ENCODE results near the gene OAS3.
"Not testable (repeated sequence)": the region's sequence is repeated elsewhere in the genome, so short reads cannot be mapped to it uniquely, and the experiment has no call there.

Gene OAS3

DNA sequence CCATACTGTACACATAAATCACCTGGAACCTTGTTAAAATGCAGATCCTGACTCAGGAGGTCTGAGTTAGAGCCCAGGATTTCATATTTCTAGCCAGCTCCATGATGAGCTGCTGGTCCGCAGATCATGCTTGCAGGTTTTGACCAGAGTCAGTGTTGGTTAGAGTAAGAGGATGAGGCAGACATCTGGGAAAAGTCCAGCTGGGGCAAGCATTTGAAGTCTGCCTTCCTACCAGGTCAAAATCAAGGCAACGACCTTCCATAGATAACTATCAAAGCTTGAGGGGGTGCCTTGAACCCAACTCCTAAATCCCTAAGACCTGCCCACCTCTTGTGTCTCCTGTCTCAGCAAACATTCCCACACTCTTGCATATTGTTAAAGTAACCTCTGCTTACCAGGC is 49.3 kb downstream of the OAS3 start:
- no peak for DNase-seq

DNA sequence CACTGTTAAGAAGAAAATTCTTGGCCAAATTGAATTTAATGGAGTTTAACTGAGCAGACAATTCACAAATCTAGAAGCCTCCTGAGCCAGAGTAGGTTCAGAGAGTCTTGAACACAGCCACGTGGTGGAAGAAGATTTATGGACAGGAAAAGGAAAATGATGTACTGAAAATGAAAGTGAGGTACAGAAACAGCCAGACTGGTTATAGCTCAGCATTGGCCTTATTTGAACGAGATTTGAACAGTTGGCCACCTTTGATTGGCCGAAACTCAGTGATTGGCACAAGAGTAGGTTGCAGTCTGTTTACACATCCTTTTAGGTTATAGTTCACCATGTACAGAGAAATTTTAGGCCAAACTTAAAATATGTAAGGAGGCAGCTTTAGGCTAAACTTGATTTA is 50.0 kb downstream of the OAS3 start:
- DNase-seq: peak in 1 of 2 experiments; percentile 21

DNA sequence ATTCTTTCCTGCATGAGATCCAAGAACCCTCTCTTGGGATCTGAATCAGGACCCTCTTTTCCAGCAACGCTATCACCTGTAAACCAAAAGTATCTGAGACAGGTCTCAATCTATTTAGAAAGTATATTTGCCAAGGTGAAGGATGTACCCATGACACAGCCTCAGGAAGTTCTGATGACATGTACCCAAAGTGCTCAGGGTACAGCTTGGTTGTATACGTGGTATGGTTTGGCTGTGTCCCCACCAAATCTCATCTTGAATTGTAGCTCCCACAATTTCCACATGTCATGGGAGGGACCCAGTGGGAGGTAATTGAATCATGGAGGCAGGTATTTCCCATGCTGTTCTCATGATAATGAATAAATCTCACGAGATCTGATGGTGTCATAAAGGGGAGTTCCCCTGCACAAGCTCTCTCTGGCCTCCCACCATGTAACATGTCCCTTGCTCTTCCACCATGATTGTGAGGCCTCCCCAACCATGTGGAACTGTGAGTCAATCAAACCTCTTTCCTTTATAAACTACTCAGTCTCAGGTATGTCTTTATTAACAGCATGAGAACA is 50.6 kb downstream of the OAS3 start:
- not testable (repeated sequence) for DNase-seq

DNA sequence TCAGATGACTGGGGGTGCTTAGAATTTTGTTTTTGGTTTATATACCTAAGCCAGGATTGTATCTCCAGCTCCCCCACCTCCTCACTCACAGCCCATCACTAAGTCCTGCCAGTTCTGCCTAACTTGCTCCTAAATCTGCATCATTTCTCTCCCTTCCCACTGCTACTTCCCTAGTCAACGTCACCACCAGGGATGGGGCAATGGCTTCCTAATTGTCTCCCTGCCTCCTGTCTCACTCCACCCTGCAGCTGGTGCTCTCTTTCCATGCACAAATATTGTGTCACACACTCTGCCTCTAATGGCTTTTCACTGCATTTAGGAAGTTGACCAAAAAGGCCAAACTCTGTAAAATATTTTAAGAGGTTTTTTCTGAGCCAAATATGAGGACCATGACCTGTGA is 51.5 kb downstream of the OAS3 start:
- no peak for DNase-seq

DNA sequence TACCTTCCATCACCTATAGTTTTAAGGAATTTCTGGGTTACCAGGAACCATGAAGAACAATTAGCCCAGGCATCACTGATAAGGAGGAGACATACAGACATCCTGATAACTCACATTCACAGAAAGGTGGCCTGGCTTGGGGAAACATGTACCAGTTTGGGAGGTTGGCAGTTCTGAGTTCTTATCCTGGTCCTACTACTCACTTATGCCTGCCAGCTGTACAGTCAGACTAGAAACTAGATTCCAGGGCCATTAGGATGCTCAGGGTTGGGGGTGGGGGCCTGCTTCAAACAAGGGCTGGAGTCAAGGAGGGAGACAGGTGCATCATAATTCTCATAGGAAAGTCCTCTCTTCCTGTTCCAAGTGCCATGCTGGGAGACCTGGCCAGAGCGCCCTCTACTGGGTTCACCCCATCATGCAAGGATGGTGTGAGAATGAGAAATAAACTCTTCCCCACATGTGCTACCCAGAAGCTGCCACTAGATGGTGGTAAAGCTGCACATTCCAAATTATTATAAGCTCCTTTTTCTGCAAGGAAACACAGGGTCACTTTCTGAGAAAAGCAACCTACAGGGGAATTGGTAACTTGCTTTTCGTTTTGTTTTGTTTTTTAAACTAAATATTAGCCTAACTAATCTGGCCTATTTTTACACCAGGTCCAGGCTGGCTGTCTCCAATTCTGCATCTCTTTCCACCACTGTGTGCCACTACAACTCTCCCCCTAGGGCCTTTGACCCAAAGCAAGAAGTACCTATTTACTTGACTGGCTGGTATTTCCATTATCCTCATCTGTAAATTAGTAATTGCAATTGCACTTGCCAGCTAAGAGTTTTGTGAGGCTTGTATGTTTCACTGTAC is 54.5 kb downstream of the OAS3 start:
- DNase-seq: peak; percentile 75 to 82

DNA sequence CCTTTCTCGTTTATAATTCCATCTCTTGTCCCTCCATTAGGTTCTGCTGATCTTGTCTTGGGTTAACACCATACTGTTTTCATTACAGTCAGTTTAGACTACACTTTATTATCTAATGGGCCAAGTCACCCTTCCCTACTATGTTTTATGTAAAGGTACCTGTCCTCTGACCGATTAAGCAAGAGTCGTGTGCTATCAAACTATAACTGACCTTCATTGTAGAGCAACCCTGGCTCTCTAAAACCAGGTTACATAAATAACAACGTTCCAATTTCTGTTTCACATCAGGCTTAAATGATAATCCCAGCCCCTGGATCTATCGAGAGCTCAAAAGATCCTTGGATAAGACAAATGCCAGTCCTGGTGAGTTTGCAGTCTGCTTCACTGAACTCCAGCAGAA is 56.7 kb downstream of the OAS3 start:
- DNase-seq: no peak

DNA sequence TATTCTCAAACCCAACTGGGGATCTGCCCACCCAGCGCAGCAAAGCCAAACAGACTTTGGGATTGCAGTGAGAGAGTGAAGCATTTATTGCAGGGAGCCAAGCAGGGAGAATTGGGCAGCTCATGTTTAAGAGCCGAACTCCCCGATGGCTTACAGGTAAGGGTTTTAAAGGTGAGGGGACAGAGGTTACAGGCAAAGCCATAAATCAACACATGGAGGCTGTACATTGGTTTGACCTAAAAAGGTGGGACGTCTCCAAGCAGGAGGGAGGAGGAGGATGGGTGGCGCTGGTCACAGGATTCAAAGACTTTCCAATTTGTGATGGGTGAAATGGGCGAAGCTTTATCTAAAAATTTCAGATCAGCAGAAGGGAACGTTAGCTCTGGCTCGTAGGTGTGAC is 58.2 kb downstream of the OAS3 start:
- no peak for DNase-seq

DNA sequence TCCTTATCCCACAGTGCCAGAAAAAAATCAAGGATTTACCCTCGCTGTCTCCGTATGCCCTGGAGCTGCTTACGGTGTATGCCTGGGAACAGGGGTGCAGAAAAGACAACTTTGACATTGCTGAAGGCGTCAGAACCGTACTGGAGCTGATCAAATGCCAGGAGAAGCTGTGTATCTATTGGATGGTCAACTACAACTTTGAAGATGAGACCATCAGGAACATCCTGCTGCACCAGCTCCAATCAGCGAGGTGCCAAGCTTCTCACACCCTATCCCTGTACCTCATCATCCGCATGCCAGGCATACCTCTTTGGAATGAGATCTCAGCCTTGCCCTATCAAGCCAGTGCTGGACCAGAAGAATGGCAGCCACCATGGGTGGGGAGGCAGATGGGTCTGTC is 59.2 kb downstream of the OAS3 start:
- no peak for DNase-seq

DNA sequence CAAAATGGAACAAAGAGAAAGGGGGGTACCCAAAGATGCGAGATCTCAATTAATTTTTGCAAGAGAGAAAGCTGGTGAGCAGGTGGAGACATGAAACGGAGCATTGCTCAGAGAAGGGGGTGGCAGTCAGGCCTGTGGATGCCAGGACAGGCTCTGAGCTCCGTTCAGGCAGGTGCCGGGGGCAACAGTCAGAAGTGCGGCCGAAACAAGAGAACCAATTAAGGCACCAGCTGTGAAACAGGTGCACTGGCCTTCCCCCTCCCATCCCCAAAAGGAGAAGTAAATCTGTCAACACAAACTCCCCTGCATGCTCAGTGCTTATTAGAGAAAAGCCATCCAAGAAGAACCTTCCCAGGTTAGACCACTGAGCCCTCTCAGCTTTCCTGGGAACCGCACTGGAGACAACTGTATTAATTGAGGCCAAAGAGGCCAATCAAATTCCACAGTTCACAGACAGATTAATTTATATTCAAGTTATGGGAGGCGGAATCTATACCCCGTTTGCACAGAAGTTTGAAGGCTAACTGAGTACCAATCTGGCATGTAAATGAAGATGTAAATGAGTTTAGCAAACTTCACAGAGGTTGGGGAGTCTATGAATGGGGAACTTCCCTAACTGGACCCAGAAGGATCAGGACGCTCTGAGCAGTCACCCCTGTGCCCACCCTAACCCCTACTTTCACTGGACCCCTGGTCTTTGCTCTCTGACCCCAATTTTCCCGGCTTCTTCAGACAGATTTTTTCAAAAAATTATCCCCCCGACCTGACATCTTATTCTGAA is 60.9 kb downstream of the OAS3 start:
- DNase-seq: no peak

DNA sequence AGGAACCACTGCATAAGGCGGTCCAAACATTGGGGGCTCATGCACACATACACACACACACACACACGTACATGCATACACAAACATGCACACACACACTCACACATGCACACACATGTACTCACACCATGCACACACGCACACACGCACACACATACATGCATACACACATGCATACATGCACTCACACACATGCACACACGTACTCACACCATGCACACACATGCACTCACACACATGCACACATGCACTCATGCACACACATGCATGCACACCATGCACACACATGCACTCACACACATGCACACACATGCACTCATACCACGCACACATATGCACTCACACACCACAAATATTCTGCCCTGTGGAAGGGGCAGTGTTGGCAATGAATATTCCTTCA is 62.2 kb downstream of the OAS3 start:
- no peak for DNase-seq

DNA sequence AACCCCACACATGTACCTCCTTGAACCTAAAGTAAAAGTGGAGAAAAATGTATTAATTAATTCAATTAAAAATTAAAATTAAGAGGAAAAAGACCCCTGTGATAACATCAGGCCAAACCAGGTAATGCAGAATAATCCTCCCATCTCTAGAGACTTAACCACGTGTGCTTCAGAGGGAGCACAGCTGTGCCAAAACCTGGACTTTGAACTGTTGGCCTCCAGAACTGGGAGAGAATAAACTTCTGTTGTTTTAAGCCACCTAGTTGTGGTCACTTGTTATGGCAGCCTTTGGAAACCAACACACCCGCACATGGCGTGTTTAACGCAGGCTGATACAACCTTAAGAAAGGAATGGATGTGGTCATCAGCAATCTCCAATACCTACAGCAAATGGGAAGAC is 63.9 kb downstream of the OAS3 start:
- no peak for DNase-seq

DNA sequence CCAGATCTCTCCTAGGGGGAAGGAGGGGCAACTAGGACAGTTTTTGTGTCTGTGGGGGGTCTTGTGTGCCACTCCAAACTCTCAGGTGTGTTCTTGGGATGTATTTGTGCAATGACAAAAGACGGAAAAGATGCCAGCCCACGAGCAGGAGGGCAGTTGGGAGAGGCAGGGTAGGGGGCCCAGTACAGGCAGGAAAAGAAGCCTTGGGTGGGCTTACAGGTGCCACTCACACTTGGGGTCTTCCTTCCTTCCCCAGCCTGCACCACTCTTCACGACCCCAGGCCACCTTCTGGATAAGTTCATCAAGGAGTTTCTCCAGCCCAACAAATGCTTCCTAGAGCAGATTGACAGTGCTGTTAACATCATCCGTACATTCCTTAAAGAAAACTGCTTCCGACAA is 64.4 kb downstream of the OAS3 start:
- no peak for DNase-seq

DNA sequence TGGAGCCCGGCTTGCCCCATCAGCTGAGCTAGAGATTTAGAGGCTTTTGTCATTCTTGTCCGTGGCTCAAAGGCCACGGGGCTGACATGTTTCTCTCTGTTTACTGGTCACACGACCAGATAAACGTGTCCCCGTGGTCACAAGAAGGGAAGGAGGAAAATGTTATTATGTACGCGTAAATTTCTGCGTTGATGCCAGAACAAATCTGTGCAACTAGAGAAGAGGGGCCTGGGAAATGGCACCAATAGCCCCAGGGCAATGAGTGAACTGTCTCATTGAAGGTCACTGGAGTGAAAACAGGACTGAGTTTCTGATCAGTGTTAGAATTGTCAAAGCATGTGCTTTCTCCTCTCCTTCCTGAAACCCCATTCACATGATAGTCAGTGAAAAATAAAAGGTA is 65.4 kb downstream of the OAS3 start:
- no peak for DNase-seq

DNA sequence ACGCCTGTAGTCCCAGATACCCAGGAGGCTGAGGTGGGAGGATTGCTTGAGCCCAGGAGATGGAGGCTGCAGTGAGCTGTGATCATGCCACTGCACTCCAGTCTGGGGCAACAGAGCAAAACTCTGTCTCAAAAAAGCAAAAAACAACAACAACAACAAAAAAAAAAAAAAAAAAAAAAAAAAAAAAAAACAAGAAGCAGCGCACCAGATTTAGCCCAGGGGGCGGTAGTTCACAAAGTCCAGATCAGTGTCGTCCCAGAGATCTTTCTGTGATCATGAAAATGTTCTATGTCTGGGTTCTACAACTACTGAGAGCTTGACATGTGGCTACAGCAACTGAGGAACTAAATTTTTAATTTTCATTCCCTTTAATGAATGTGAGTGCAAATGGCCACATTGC is 67.5 kb downstream of the OAS3 start:
- no peak for DNase-seq

DNA sequence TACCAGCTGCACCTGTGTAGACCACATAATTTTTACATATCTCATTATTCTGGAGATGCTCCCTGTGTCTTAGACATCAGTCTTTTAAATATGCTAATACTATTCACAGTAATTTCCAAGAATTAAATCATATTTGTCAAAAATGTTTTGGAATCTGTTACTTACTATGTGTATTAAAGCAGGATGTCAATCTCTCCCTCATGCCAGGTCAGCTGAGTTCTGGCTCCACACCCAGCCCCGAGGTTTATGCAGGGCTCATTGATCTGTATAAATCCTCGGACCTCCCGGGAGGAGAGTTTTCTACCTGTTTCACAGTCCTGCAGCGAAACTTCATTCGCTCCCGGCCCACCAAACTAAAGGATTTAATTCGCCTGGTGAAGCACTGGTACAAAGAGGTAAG is 67.9 kb downstream of the OAS3 start:
- no peak for DNase-seq

DNA sequence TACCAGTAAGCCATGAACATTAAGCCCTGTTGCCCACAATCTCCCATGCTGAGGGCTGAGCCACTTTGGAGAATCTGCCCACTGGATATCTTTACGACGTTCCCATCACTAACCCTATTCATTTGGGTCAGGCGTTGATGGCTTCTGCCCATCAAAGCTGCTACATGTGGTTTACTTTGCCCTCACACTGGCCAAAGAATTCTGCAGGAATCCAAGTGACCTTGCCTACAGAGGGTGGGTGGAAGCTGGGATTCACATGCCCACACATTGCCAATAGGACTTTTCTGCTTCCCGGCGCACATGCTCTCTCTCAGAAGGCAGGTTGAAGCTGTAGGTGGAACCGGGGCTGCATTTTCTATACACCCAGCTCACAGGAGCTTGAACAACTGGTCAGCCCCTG is 68.4 kb downstream of the OAS3 start:
- no peak for DNase-seq

DNA sequence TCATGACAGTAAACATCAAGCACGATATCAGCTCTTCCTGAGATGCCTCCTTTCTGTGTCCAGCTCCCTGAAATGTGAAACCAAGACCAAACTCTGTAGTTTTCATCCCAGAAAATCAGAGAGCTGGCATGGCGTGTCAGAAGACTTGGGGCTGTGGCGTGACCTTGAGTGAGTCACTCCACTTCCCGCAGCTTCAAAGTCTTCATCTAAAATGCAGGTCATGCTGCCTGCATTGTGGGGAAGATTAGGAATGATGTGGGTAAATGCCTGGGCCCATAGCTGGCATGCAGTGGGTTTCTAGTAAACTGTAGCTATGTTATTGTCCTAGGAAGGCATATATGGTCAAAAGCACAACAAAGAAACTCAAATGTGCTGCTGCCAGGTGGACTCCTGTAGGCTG is 68.9 kb downstream of the OAS3 start:
- no peak for DNase-seq

DNA sequence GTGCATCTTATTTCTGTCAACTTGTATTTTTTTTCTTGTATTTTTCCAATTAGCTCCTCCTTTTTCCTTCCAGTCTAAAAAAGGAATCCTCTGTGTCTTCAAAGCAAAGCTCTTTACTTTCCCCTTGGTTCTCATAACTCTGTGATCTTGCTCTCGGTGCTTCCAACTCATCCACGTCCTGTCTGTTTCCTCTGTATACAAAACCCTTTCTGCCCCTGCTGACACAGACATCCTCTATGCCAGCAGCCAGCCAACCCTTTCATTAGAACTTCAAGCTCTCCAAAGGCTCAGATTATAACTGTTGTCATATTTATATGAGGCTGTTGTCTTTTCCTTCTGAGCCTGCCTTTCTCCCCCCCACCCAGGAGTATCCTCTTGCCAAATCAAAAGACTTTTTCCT is 72.4 kb downstream of the OAS3 start:
- DNase-seq: no peak

DNA sequence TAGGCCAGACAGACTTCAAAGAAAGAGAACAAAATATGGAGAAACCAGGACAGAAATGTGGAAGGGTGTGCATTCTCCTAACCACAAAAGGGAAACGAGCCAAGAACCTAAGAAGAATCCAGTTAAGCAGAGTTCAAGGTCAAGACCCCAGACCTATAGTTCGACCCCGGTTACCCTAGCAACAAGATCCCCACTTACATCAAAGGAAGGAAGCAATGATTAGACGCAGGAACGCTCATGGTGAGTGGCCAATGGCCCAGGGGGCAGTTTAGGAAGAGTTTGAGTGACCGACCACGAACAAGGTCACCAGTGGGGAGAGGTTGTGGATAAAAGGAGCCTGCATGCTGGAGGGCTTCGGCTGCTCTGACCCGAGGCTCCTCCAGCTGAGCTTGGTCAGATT is 76.3 kb downstream of the OAS3 start:
- no peak for DNase-seq

DNA sequence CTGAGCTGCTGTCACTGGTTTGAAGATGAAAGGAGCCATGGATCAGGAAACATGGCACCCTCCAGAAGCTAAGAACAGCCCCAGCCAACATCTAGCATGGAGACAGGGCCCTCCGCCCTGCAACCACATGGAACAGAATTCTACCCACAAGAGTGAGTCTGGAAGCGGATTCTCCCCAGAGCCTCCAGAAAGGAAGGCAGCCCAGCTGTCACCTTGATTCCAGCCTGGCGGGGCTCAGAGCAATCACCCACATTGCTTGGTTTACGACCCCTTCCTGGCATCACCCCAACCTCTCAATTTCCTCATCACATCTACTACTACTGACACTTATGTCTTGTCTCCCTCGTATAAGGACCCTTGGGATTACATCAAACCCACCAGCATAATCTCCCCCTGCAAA is 78.5 kb downstream of the OAS3 start:
- no peak for DNase-seq

DNA sequence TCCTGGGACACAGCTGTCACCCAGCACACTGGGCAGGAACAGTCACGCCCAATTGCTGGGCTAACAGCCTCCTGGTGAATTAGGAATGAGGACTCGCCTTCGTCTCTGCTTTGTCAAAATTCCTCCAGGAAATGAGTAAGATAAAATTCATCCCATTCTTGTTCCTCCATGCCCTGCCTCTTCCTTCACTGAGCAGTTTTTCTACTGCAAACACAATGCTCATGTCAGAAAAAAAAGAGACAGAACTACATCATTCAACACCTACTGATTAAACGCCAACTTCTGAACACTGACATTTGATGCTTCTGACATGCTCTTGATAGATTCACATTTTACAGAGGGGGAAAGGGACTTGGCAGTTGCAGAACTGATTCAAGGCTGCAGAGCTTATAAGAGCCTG is 80.8 kb downstream of the OAS3 start:
- DNase-seq: no peak

DNA sequence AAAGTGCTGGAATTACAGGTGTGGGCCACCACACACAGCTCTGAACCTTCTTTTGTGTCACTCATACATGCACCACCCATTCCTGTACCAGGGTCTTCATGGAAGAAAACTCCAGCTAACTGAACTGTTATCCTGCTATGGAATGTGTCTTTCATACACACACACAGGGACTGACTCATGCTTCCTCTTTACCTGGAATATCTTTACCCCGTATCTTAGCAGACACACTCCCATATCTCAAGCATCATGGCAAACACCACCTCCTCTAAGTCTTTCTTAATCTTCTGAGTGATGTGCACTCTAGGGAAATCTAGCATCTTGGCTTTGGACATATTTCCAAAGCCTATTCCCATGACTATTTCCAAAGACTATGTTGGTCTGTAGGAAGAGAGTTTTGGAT is 83.2 kb downstream of the OAS3 start:
- DNase-seq: no peak
